Transverse colon (tissue), 4 donors: ENCODE data around the gene DAAM1. TPM values are rescaled to one million over a fixed set of nuclear protein-coding genes. Genes with fewer than 3 reads are reported as not detected.

ENCODE experiments used
- DNase-seq: peaks from one replicate; pipeline ENCODE4 v3.0.0-alpha.2; 2019
- H3K27ac ChIP-seq, 4 donors: fragments of 200-600 bp; sonication (generic); 2 replicates each; pipeline ENCODE4 v1.5.1; 2016 to 2018; ENCODE audit warnings: inconsistent platforms in 4 of 4
- H3K27me3 ChIP-seq: fragments of 200-600 bp; sonication (generic); 2 replicates; pipeline ENCODE4 v1.5.1; 2017; ENCODE audit warnings: inconsistent platforms
- H3K36me3 ChIP-seq, 4 donors: fragments of 200-600 bp; sonication (generic); 2 replicates each; pipeline ENCODE4 v1.5.1; 2017 to 2019; ENCODE audit warnings: inconsistent platforms in 4 of 4
- H3K4me1 ChIP-seq, 4 donors: fragments of 200-600 bp; sonication (generic); 2 replicates each; pipeline ENCODE4 v1.5.1; 2017 to 2020; ENCODE audit warnings: inconsistent platforms in 4 of 4
- H3K4me3 ChIP-seq, 4 donors: fragments of 200-600 bp; sonication (generic); 1 replicate in 1 of 4; 2 replicates in 3 of 4; pipeline versions ENCODE4 v1.5.1 to v1.6.1; 2017 to 2019; ENCODE audit warnings: inconsistent platforms in 4 of 4
- H3K9me3 ChIP-seq, 2 donors: fragments of 200-600 bp; sonication (generic); 2 replicates each; pipeline ENCODE4 v1.5.1; 2017 to 2019; ENCODE audit warnings: inconsistent platforms in 2 of 2
- CTCF ChIP-seq, 5 experiments: fragments of 200-600 bp in 3 of 5; fragments of 450-650 bp in 2 of 5; sonication (generic) in 3 of 5; IDR thresholded peaks; 1 replicate in 2 of 5; 2 replicates in 3 of 5; pipeline ENCODE4 v1.5.1; 2016 to 2017; ENCODE audit warnings: antibody characterized with exemption in 5 of 5, inconsistent platforms in 3 of 5, mild to moderate bottlenecking in 2 of 5, moderate library complexity in 1 of 5
- EP300 ChIP-seq: sonication (generic); formaldehyde crosslinking; IDR thresholded peaks from one replicate; pipeline ENCODE4 v1.6.1; 2017; ENCODE audit warnings: antibody characterized with exemption, low read depth
- POLR2A ChIP-seq: fragments of 450-650 bp; IDR thresholded peaks from one replicate; pipeline ENCODE4 v1.6.1; 2016; ENCODE audit warnings: antibody characterized with exemption, mild to moderate bottlenecking, moderate library complexity
- POLR2AphosphoS5 ChIP-seq, 3 donors: sonication (generic); formaldehyde crosslinking; IDR thresholded peaks; one replicate each; pipeline ENCODE4 v1.6.1; 2016; ENCODE audit warnings: antibody characterized with exemption in 3 of 3
- WGBS, 2 donors: methylation state at CpG; one replicate each; pipeline ENCODE4 v1.1.5; 2018; ENCODE audit warnings: low coverage in 1 of 2; 5-methylcytosine and 5-hydroxymethylcytosine counted together
- in situ Hi-C, 4 donors: fragments of 200-750 bp; cut with MboI; loops; one replicate each; pipeline versions ENCODE4 v1.15.0 to v1.15.1; 2017; ENCODE audit warnings: low sequenced_read_pairs in 3 of 4, low pct_ligation_motif_present in 1 of 4, low pct_unique_long_range_greater_than_20kb in 1 of 4
- intact Hi-C: fragments of 100-400 bp; cut with DNase I; formaldehyde crosslinking; loops from one replicate; pipeline ENCODE4 v1.15.1; 2023; ENCODE audit warnings: low total_unique reads
- total RNA-seq, 4 donors: library from RNA; depleted of rRNA; stranded (reverse); fragments of >200 nt; gene quantifications; one replicate each; pipeline ENCODE4 v1.1.0, GENCODE V29; 2016

Gene DAAM1
- total RNA-seq, 4 donors from 2014 or later: 23.9 to 44.5 (median 42.8) TPM

GRCh38 chr14:59272633-59273032 is 84.2 kb downstream of the DAAM1 start:
- DNase-seq: no peak
- Histone ChIP-seq H3K36me3 (no peaks in the 10 kb centered on the region), H3K4me3 (no peak overlapping the region), H3K9me3 (no peaks in the 10 kb centered on the region), H3K4me1 (peaks cover 4 to 23% (median 13%) of the 10 kb centered on the region in 4 donors), H3K27ac (no peak overlapping the region), H3K27me3 (no peaks in the 10 kb centered on the region)
- in situ Hi-C loops: no loop called here
- intact Hi-C loops: no loop called here
- TF ChIP-seq POLR2AphosphoS5 (IDR thresholded peaks at IDR 0.05) (no peak), EP300 (no peak), CTCF (IDR thresholded peaks at IDR 0.05) (no peak), POLR2A (no peak)

- Histone ChIP-seq H3K4me1 (peaks cover 4 to 30% (median 13%) of the 10 kb centered on the region in 4 donors), H3K36me3 (no peaks in the 10 kb centered on the region), H3K27ac (no peak overlapping the region), H3K27me3 (no peaks in the 10 kb centered on the region), H3K9me3 (no peaks in the 10 kb centered on the region), H3K4me3 (no peak overlapping the region)
- in situ Hi-C loops: no loop called here
- no peak for DNase-seq
- TF ChIP-seq EP300 (no peak), POLR2A (no peak), CTCF (IDR thresholded peaks at IDR 0.05) (no peak), POLR2AphosphoS5 (IDR thresholded peaks at IDR 0.05) (no peak)
- WGBS, 2 donors: 94 to 100% methylated on average over 2 to 4 of the region's 4 CpGs
- intact Hi-C loops: no loop called here
Measured at GRCh38 chr14:59273737-59274136, 85.3 kb downstream of the DAAM1 start.

DNA sequence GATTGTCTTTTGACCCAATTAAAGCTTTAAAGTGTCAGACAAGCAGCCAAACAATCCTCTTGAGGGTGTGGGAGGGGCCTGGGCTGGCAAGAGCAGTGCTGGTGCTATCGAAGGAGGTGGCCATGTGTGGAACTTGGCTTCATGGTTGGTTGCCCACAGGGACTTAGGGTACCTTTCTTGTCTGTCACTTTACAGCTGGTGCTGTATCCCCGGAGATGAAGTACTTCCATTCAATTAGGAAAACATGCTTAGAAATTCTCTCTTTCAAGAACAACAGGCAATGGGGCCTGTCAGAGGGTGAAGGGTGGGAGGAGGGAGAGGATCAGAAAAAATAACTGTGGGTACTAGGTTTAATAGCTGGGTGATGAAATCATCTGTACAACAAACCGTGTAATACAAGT is 86.5 kb downstream of the DAAM1 start:
- peak overlapping the region; percentile 0 to 64 (median 38) for H3K27ac ChIP-seq
- intact Hi-C loops (no loop called here), in situ Hi-C loops (no loop called here)
- H3K9me3 ChIP-seq: no peaks in the 10 kb centered on the region
- TF ChIP-seq CTCF (IDR thresholded peaks at IDR 0.05) (no peak), POLR2A (no peak), EP300 (no peak), POLR2AphosphoS5 (IDR thresholded peaks at IDR 0.05) (no peak)
- H3K4me3 ChIP-seq: no peak overlapping the region
- no peak for DNase-seq
- 43 to 51% methylated on average over 2 to 3 of the region's 3 CpGs for WGBS, 2 donors
- H3K4me1 ChIP-seq: peaks cover 4 to 35% (median 13%) of the 10 kb centered on the region in 4 donors
- no peaks in the 10 kb centered on the region for H3K36me3 ChIP-seq
- no peaks in the 10 kb centered on the region for H3K27me3 ChIP-seq

- Histone ChIP-seq H3K9me3 (no peaks in the 10 kb centered on the region), H3K36me3 (no peaks in the 10 kb centered on the region), H3K27me3 (no peaks in the 10 kb centered on the region), H3K27ac (peak overlapping the region; percentile 0 to 64 (median 38)), H3K4me1 (peaks cover 4 to 35% (median 13%) of the 10 kb centered on the region in 4 donors), H3K4me3 (no peak overlapping the region)
- intact Hi-C loops (no loop called here), in situ Hi-C loops (no loop called here)
- no peak for DNase-seq
- TF ChIP-seq POLR2A (no peak), POLR2AphosphoS5 (IDR thresholded peaks at IDR 0.05) (peak in 1 of 3 donors; percentile 36), EP300 (no peak)
Measured at GRCh38 chr14:59275668-59276067, 87.2 kb downstream of the DAAM1 start.

DNA sequence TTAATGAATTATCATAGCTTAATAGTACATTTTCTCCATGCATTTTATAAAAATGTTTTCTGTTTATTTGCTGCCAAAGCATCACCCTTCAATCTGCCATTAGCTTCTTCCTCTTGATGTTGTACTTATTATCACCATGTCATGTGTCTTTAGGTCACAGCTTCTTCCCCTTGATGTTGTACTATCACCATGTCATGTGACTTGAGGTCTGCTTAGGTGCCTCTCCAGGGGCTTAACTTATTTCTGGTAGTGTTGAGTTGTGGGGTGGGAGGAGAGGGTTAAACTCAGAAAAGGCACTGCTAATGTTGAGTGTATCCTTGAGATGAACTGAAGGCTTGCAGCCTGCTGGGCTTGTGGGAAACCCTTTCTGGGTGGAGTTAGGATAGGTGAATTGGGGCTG is 87.8 kb downstream of the DAAM1 start:
- in situ Hi-C loops (no loop called here), intact Hi-C loops (no loop called here)
- peak overlapping the region in 3 of 4 donors; percentile 31 to 64 (median 45) for H3K27ac ChIP-seq
- peaks cover 4 to 37% (median 14%) of the 10 kb centered on the region in 4 donors for H3K4me1 ChIP-seq
- DNase-seq: no peak
- no peaks in the 10 kb centered on the region for H3K27me3 ChIP-seq
- H3K4me3 ChIP-seq: no peak overlapping the region
- H3K9me3 ChIP-seq: no peaks in the 10 kb centered on the region
- TF ChIP-seq POLR2AphosphoS5 (IDR thresholded peaks at IDR 0.05): no peak
- TF ChIP-seq POLR2A: no peak
- TF ChIP-seq CTCF (IDR thresholded peaks at IDR 0.05): no peak
- TF ChIP-seq EP300: no peak
- no peaks in the 10 kb centered on the region for H3K36me3 ChIP-seq
